Measurements from ENCODE around the gene PRSS2.
"Not testable (repeated sequence)": the region's sequence is repeated elsewhere in the genome, so short reads cannot be mapped to it uniquely, and the experiment has no call there.

Gene PRSS2

GRCh38 chr7:142760071-142760642 lies 10.6 kb upstream of the PRSS2 start:
- no peak for DNase-seq

- DNase-seq = not testable (repeated sequence)
Observed at GRCh38 chr7:142761606-142762005, 9.2 kb upstream of the PRSS2 start.

GRCh38 chr7:142762104-142762503 lies 8.7 kb upstream of the PRSS2 start:
- no peak for DNase-seq

DNA sequence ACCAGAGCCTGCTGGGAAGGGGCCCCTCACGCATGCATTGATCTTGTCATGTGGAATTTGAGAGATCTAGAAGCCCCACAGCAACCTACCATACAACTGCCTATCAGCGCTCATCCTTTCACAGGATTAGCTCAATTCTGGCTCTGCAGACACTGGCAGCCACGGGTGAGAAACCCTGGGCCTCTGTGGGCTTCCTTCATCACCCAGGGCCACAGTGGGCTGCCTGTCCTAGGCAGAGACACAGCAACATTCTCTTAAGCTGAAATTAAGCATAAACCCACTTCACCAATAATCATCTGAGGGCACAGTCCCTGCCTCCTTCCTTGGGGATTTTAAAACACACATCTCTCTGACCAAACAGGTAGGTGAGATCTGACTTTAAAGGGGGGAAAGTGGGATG lies 3.3 kb upstream of the PRSS2 start:
- no peak for DNase-seq

- no peak for DNase-seq
Observed at GRCh38 chr7:142767861-142768260, 2.9 kb upstream of the PRSS2 start.

DNA sequence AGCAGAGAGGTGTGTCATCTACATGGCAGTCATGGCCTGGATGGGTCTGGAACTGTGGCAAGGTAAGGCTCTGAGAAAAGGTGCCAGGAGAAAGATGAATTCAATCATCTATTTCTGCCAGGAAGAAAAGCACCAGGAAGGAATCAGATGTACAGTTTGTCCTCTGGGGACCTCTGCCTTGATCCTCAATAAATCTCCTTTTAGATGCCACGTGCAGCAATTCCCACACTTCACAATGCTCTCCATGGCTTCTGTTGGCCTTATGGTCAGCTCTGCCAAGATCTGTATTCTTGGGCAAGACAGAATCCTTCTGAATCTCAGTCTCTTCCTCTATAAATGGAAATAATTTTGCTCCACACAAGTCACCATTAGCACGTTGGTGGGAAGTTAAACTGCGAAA lies 1.9 kb upstream of the PRSS2 start:
- DNase-seq = not testable (repeated sequence)

DNA sequence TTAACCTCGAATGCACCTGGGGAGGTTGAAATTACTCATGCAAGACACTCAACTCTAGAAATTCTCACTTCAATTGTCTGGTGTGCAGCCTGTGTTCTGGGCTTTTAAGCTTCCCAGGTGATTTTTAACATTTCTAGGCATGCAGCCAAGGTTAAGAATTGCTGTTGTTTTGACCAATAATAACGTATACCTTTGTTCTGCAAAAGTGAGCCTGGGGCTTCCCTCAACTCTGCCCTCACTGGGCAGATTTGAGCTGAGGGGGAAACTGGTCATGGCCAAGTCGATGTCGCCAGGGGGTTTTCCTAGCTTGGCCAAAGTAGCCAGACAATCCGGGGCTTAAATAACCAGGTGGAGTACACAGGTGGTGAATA lies 568 bp downstream of the PRSS2 start:
- no peak for DNase-seq

- DNase-seq = no peak
Observed at GRCh38 chr7:142772051-142772450, 1.3 kb downstream of the PRSS2 start.

DNA sequence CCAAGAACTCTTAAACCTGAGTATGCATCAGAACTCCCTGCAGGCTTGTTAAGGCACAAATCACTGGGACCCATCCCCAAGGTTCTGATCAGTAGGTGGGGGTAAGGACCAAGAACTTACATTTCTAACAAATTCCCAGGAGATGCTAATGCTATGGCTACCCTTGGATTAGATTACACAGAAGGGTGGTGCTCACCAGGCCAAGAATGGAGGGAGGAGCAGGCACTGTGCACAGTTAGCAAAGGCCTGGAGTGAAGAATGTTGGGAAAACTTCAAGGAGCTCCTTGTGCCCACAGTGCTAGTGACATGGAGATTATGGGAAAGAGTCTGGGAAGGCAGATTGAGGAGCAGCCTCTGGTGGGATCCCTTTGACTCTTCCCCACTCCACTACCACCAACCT lies 1.9 kb downstream of the PRSS2 start:
- DNase-seq = no peak

- DNase-seq = no peak
Observed at GRCh38 chr7:142773230-142773629, 2.5 kb downstream of the PRSS2 start.

- DNase-seq = no peak
Observed at GRCh38 chr7:142773937-142774744, 3.4 kb downstream of the PRSS2 start.

DNA sequence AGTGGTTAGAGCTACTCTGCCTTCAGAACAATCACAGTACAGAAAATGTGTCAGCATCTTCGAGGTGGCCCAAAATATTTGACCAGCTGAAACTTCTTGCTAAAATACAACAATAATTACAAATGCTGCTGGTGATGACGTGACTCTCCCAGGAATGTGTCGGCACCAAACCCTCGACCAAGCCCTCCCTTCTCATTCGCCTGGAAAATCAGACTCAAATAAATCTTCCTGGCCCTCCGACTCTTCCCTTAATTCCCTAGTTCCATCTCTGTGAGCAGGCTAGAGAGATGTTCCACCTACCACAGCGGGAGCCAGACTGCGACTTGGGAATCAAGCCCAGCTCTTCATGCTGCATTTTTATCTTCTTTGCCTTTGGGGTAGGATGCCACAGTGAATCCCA lies 4.1 kb downstream of the PRSS2 start:
- peak; percentile 35 for DNase-seq

DNA sequence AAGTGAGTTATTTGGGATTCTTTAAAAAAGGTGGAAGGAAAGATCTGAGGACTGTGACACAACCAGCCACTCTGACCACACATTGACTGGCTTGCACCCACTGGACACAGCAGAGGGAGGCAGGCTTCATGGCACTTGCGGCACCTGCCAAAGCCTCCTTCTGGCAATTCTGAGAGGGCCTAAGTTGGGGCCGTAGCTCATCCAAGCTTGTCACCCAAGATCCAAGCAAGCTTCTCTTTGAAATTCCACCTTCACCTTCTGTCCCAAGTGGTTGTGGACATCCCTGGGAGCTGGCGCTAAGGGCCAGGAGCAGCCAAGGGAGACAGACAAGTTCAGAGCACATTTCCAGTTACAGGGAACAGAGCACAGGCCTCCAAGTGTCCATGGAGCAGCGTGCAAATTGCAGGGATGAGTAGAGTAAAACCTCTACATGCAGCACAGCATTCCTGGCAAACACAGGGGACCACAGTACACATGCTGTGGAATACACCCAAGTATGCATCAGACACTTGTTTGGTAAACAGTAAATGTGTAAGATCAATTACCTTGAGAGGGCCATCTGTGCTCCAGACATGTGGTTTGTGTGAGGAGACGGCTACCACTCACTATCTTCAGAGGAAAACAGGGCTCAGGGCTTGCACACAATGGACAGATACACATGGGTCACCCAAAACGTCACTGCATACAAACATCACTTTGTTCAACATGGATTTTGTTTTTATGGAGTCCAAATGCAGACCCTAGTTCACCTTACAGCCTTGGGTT lies 4.8 kb downstream of the PRSS2 start:
- DNase-seq = not testable (repeated sequence)

GRCh38 chr7:142776206-142776844 lies 5.6 kb downstream of the PRSS2 start:
- no peak for DNase-seq

DNA sequence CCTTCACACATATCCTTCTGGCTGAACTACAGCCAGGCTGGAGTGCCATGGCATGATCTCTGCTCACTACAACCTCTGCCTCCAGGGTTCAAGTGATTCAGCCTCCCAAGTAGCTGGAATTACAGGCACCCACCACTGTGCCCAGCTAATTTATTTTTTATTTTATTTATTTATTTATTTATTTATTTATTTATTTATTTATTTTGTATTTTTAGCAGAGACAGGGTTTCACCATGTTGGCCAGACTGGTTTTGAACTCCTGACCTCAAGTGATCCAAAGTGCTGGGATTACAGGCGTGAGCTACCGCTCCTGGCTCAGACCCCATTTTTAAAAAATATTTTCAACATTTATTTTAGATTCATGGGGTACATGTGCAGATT lies 6.1 kb downstream of the PRSS2 start:
- DNase-seq = not testable (repeated sequence)

DNA sequence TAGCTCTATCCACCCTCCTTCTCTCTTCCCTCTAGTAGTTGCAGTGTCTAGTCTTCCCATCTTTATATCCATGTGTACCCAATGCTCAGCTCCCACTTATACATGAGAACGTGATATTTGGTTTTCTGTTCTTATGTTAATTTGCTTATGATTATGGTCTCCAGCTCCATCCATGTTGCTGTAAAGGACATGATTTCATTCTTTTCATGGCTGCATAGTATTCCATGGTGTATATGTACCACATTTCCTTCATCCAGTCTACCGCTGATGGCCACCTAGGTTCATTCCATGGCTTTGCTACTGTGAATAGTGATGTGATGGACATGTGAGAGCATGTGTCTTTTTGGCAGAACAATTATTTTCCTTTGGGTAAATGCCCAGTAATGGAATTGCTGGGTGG lies 6.5 kb downstream of the PRSS2 start:
- no peak for DNase-seq

DNA sequence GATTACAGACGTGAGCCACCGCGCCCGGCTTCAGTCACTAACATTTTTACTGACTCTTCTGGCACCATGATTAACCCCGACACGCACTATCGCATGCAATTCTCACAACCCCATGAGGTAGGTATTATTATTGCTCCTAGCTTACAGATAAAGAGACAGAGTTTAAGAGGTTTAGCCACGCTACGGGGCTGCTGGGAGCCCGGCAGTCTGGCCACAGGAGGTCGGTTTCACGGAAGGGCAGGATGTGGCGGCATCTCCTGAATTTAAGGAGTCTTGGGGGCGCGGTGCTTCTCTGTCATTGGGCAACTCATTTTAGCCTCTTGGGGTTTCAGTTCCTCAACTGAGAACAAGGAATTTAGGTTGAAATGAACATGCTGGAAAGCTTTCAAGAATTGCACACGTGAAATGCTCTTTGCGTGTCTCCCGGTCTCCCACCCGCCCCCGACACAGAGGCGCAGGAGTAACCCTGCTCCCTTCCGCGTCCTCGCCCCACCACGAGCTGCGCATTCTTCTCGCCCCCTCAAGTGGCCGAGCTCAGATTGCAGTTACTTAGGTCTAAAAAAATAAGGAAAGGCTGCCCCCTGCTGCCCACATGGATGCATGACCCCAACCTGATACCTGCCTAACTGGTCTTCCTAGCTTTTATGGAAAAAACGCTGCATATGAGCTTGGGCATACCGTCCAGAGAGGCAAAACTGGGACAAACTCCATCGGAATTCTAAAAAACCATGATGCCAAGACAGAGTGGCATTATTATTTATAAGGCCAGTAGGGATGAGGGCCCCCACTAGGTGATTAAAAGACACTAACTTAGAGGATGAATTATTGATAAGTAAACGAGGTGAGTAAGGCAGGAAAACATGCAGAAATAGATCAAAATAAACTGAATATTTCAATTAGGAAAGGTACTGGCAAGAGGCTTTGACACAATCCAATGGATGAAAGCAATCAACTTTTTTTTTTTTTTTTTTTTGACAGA lies 12.4 kb downstream of the PRSS2 start:
- DNase-seq = peak; percentile 83

GRCh38 chr7:142784096-142784495 lies 13.3 kb downstream of the PRSS2 start:
- no peak for DNase-seq

- DNase-seq = no peak
Observed at GRCh38 chr7:142784716-142785115, 13.9 kb downstream of the PRSS2 start.

DNA sequence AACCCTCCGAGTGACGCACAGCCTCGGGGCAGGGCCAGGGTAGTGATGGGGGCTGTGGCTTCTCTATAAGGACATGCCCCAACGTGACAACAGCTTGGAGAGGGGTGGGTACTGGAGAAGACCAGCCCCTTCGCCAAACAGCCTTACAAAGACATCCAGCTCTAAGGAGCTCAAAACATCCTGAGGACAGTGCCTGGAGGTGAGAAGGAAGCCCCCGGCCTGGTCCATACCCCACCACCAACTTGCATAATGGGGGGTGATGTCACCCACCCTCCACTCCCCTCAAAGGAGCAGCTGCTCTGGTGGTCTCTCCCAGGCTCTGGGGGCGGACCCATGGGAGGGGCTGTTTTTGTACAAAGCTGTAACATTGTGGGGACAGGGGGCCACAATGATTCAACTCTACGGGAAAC lies 15.1 kb downstream of the PRSS2 start:
- DNase-seq = no peak

DNA sequence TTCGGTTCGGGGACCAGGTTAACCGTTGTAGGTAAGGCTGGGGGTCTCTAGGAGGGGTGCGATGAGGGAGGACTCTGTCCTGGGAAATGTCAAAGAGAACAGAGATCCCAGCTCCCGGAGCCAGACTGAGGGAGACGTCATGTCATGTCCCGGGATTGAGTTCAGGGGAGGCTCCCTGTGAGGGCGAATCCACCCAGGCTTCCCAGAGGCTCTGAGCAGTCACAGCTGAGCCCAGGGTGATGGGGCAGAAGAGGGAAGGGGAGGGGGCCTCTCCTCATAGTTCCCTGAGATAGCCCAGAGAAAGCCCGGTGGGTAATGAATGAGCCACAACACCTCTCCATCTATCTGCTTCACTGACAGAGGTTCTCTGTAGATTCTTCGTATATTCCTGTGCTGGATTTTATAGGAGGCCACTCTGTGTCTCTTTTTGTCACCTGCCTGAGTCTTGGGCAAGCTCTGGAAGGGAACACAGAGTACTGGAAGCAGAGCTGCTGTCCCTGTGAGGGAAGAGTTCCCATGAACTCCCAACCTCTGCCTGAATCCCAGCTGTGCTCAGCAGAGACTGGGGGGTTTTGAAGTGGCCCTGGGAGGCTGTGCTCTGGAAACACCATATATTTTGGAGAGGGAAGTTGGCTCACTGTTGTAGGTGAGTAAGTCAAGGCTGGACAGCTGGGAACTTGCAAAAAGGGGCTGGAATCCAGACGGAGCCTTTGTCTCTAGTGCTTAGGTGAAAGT lies 16.4 kb downstream of the PRSS2 start:
- DNase-seq = no peak

DNA sequence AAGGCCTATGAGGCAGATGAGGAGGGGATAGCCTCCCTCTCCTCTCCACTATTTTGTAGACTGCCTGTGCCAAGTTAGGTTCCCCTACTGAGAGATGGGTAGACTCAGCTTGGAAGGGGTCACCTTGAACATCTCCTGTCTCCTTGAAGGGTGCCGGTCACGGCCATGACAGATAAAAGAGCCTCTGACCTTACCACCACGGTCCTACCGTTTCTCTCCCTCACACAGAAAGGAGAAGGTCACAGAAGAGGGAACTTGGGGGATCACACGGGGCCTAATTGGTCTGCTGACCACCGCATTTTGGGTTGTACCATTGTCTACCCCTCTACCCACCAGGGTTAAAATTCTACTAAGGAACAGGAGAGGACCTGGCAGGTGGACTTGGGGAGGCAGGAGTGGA lies 17.0 kb downstream of the PRSS2 start:
- no peak for DNase-seq

Measured in kidney glomerular epithelial cell (primary cell).